Transverse colon (tissue), 4 donors: ENCODE measurements around the gene PACS1. TPM values are rescaled to one million over a fixed set of nuclear protein-coding genes. Genes with fewer than 3 reads are reported as not detected.

Experiments
- DNase-seq: peaks from one replicate; pipeline ENCODE4 v3.0.0-alpha.2; 2019
- H3K27ac ChIP-seq, 4 donors: fragments of 200-600 bp; sonication (generic); 2 replicates each; pipeline ENCODE4 v1.5.1; 2016 to 2018; ENCODE audit warnings: inconsistent platforms in 4 of 4
- H3K27me3 ChIP-seq: fragments of 200-600 bp; sonication (generic); 2 replicates; pipeline ENCODE4 v1.5.1; 2017; ENCODE audit warnings: inconsistent platforms
- H3K36me3 ChIP-seq, 4 donors: fragments of 200-600 bp; sonication (generic); 2 replicates each; pipeline ENCODE4 v1.5.1; 2017 to 2019; ENCODE audit warnings: inconsistent platforms in 4 of 4
- H3K4me1 ChIP-seq, 4 donors: fragments of 200-600 bp; sonication (generic); 2 replicates each; pipeline ENCODE4 v1.5.1; 2017 to 2020; ENCODE audit warnings: inconsistent platforms in 4 of 4
- H3K4me3 ChIP-seq, 4 donors: fragments of 200-600 bp; sonication (generic); 1 replicate in 1 of 4; 2 replicates in 3 of 4; pipeline versions ENCODE4 v1.5.1 to v1.6.1; 2017 to 2019; ENCODE audit warnings: inconsistent platforms in 4 of 4
- H3K9me3 ChIP-seq, 2 donors: fragments of 200-600 bp; sonication (generic); 2 replicates each; pipeline ENCODE4 v1.5.1; 2017 to 2019; ENCODE audit warnings: inconsistent platforms in 2 of 2
- CTCF ChIP-seq, 5 experiments: fragments of 200-600 bp in 3 of 5; fragments of 450-650 bp in 2 of 5; sonication (generic) in 3 of 5; IDR thresholded peaks; 1 replicate in 2 of 5; 2 replicates in 3 of 5; pipeline ENCODE4 v1.5.1; 2016 to 2017; ENCODE audit warnings: antibody characterized with exemption in 5 of 5, inconsistent platforms in 3 of 5, mild to moderate bottlenecking in 2 of 5, moderate library complexity in 1 of 5
- EP300 ChIP-seq: sonication (generic); formaldehyde crosslinking; IDR thresholded peaks from one replicate; pipeline ENCODE4 v1.6.1; 2017; ENCODE audit warnings: antibody characterized with exemption, low read depth
- POLR2A ChIP-seq: fragments of 450-650 bp; IDR thresholded peaks from one replicate; pipeline ENCODE4 v1.6.1; 2016; ENCODE audit warnings: antibody characterized with exemption, mild to moderate bottlenecking, moderate library complexity
- POLR2AphosphoS5 ChIP-seq, 3 donors: sonication (generic); formaldehyde crosslinking; IDR thresholded peaks; one replicate each; pipeline ENCODE4 v1.6.1; 2016; ENCODE audit warnings: antibody characterized with exemption in 3 of 3
- WGBS, 2 donors: methylation state at CpG; one replicate each; pipeline ENCODE4 v1.1.5; 2018; ENCODE audit warnings: low coverage in 1 of 2; 5-methylcytosine and 5-hydroxymethylcytosine counted together
- in situ Hi-C, 4 donors: fragments of 200-750 bp; cut with MboI; loops; one replicate each; pipeline versions ENCODE4 v1.15.0 to v1.15.1; 2017; ENCODE audit warnings: low sequenced_read_pairs in 3 of 4, low pct_ligation_motif_present in 1 of 4, low pct_unique_long_range_greater_than_20kb in 1 of 4
- intact Hi-C: fragments of 100-400 bp; cut with DNase I; formaldehyde crosslinking; loops from one replicate; pipeline ENCODE4 v1.15.1; 2023; ENCODE audit warnings: low total_unique reads
- total RNA-seq, 4 donors: library from RNA; depleted of rRNA; stranded (reverse); fragments of >200 nt; gene quantifications; one replicate each; pipeline ENCODE4 v1.1.0, GENCODE V29; 2016

Gene PACS1
- total RNA-seq, 4 donors from 2014 or later, result 9.8 to 52.0 (median 27.2) TPM

GRCh38 chr11:66044757-66045156, 25.3 kb upstream of the PACS1 start:
- 45 to 64% methylated on average over 3 to 6 of the region's 6 CpGs for WGBS, 2 donors
- DNase-seq, result no peak
- H3K4me1 ChIP-seq, result peaks cover 0 to 7% (median 4%) of the 10 kb centered on the region in 4 donors
- H3K27me3 ChIP-seq, result peaks cover 18% of the 10 kb centered on the region
- no peaks in the 10 kb centered on the region for H3K9me3 ChIP-seq
- TF ChIP-seq POLR2A (no peak), POLR2AphosphoS5 (IDR thresholded peaks at IDR 0.05) (no peak), CTCF (IDR thresholded peaks at IDR 0.05) (no peak), EP300 (no peak)
- intact Hi-C loops, result no loop called here
- in situ Hi-C loops, result no loop called here
- H3K4me3 ChIP-seq, result no peak overlapping the region
- H3K36me3 ChIP-seq, result no peaks in the 10 kb centered on the region
- no peak overlapping the region for H3K27ac ChIP-seq

DNA sequence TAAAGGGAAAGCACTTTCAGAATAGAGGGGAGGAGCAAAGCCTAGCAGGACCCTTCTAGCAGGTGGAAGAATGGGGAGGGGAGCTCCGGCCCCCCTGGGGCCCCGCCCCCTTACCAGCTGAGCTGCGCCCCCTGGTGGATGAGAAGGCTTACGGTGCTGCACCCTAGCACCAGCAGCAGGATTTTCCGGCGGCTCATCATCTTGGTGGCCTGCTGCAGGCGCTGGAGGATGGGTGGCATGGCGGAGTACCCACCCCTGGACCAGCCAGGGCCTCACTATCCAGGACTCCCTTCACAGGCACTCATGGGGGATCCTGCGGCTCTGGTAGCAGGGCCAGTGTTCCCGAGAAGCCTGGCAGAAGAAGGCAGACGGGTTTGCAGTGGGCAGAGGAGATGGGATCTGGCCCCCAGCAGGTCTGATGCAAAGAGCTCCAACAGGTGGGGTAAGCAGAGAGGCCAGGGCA, 24.9 kb upstream of the PACS1 start:
- H3K9me3 ChIP-seq, result no peaks in the 10 kb centered on the region
- intact Hi-C loops, result no loop called here
- peaks cover 18% of the 10 kb centered on the region for H3K27me3 ChIP-seq
- TF ChIP-seq POLR2A (no peak), CTCF (IDR thresholded peaks at IDR 0.05) (peak; percentile 77 to 94 (median 92)), EP300 (no peak)
- 13% methylated on average over 11 of the region's 11 CpGs; no CpG with 5 or more reads in 1 of the 2 donors for WGBS, 2 donors
- H3K36me3 ChIP-seq, result no peaks in the 10 kb centered on the region
- no peak overlapping the region for H3K4me3 ChIP-seq
- no peak overlapping the region for H3K27ac ChIP-seq
- H3K4me1 ChIP-seq, result peaks cover 0 to 7% (median 4%) of the 10 kb centered on the region in 4 donors
- peak; percentile 83 for DNase-seq
- in situ Hi-C loops, result no loop called here

DNA sequence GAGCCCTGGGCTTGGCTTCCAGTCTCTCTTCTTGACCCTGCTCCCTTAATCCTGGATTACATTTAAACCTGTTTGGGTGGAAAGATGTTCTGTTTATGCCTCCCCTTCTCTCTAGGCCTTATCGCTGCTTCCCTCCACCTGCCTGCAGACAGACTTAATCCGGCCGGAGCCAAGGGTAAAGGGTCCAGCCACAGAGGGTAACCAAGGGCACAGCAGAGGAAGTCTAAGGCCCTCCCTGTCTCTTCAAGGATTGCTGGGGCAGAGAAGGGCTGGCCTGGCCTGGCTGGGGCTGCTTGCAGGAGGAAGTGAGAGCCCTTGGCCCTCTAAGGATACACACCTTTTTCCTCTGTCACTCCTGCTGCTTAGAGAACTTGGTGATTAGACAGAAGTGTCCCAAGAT, 23.2 kb upstream of the PACS1 start:
- no peak overlapping the region for H3K4me3 ChIP-seq
- in situ Hi-C loops (no loop called here), intact Hi-C loops (no loop called here)
- H3K27me3 ChIP-seq, result peaks cover 18% of the 10 kb centered on the region
- H3K36me3 ChIP-seq, result no peaks in the 10 kb centered on the region
- WGBS, 2 donors, result 98% methylated on average over 3 of the region's 3 CpGs; no CpG with 5 or more reads in 1 of the 2 donors
- peaks cover 0 to 17% (median 14%) of the 10 kb centered on the region in 4 donors for H3K4me1 ChIP-seq
- DNase-seq, result no peak
- no peaks in the 10 kb centered on the region for H3K9me3 ChIP-seq
- TF ChIP-seq EP300, result no peak
- no peak for TF ChIP-seq POLR2AphosphoS5 (IDR thresholded peaks at IDR 0.05)
- TF ChIP-seq POLR2A, result no peak
- no peak for TF ChIP-seq CTCF (IDR thresholded peaks at IDR 0.05)
- no peak overlapping the region for H3K27ac ChIP-seq

DNA sequence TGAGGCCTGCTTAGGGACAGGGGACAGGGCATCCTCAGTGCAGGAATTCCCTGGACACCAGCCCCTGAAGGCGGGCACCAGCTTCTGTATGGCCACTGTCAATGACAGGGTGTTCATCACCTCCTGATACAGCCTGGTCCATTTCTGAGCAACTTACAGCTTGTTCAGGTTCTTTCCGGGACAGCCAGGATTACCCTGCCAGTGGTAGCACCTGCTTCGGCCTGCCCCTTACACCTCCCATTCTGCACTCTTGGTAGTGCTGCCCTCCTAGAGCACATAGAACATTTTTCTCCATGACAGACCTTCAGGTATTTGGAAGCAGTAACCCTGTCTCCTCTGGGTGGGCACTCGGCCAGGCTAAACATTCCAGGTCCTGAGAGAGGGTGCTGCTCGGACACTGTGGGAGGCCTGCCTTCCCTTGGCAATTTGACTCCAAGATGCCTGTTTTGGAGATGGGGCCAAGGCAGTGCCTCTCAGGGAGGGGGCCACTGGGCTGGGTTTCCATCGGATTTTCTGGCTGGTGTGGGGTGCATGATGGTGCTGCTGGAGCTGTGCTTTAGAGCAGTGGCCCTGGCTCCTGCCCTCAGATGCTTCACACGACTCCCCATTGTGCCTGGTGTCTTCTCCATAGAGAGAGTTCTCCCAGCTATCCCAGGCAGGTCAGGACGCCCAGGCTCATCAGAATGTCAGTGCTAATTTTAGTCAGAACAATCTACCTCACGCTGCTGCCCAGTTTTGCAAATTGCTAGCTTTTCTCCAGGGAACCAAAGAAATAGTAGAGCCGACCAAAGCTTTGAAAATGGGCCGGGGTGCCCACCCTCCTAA, 22.3 kb upstream of the PACS1 start:
- DNase-seq, result no peak
- in situ Hi-C loops (no loop called here), intact Hi-C loops (no loop called here)
- no peak overlapping the region for H3K27ac ChIP-seq
- H3K9me3 ChIP-seq, result no peaks in the 10 kb centered on the region
- WGBS, 2 donors, result 73% methylated on average over 11 of the region's 11 CpGs; no CpG with 5 or more reads in 1 of the 2 donors
- peaks cover 18% of the 10 kb centered on the region for H3K27me3 ChIP-seq
- H3K4me1 ChIP-seq, result peaks cover 0 to 17% (median 15%) of the 10 kb centered on the region in 4 donors
- no peaks in the 10 kb centered on the region for H3K36me3 ChIP-seq
- no peak overlapping the region for H3K4me3 ChIP-seq
- TF ChIP-seq CTCF (IDR thresholded peaks at IDR 0.05), result no peak
- no peak for TF ChIP-seq POLR2A
- TF ChIP-seq POLR2AphosphoS5 (IDR thresholded peaks at IDR 0.05), result no peak
- no peak for TF ChIP-seq EP300
